ENCODE measurements around the gene PAIP2. TPM values are rescaled to one million over a fixed set of nuclear protein-coding genes. Genes with fewer than 3 reads are reported as not detected.

The PAIP2 gene
- total RNA-seq, 1 donor from 2014 or later: 148 TPM

DNA sequence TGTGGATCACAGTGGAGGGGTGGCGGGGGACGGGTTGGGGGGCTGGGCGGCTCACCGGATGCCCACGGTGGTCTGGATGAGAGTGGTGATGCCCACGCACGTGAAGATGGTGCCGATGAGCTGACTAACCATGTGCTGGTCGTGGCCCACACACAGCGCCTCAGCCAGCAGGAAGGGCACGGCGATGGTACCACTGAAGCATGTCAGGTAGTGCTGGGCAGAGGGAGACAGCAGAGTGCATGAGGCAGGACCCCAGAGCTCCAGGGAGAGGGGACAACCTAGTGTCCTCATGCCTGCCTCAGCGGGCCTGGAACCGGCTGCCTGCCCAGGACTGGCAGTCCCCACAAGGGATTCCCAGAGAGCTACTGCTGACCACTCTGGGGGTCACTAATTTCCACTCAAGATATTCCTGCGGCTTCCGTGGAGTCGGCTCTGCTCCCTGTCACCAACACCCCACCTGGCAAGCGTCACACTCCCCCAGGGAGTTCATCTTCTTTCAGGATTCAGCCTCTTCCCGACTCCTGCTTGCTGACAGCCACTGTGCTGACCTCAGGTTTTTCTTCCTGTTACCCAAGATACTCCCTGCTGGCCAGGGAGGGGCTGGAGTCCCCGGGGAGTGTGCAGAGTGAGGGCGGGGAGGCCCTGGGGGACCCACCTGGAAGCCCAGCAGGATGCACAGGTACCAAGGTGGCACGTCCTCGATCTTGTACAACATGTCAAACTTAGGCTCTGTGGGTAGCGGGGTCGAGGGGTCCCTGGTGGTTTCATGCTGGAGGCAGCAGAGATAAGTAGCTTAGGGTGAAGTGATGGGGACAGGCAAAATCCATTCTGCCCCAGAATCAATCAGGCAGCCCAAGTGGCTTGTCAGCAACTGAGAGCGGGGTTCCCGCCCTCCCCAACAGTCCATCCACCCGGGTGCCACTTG lies 40.4 kb downstream of the PAIP2 start:
- no peak overlapping the region for H3K27ac ChIP-seq (replicated peaks)
- H3K4me3 ChIP-seq: no peak overlapping the region
- no peaks in the 10 kb centered on the region for H3K36me3 ChIP-seq
- H3K27me3 ChIP-seq (ENCODE audit: low read depth): no peaks in the 10 kb centered on the region
- no peaks in the 10 kb centered on the region for H3K9me3 ChIP-seq (replicated peaks)
- TF ChIP-seq, protein P1, sequence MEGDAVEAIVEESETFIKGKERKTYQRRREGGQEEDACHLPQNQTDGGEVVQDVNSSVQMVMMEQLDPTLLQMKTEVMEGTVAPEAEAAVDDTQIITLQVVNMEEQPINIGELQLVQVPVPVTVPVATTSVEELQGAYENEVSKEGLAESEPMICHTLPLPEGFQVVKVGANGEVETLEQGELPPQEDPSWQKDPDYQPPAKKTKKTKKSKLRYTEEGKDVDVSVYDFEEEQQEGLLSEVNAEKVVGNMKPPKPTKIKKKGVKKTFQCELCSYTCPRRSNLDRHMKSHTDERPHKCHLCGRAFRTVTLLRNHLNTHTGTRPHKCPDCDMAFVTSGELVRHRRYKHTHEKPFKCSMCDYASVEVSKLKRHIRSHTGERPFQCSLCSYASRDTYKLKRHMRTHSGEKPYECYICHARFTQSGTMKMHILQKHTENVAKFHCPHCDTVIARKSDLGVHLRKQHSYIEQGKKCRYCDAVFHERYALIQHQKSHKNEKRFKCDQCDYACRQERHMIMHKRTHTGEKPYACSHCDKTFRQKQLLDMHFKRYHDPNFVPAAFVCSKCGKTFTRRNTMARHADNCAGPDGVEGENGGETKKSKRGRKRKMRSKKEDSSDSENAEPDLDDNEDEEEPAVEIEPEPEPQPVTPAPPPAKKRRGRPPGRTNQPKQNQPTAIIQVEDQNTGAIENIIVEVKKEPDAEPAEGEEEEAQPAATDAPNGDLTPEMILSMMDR (IDR thresholded peaks at IDR 0.05; ENCODE audit: borderline replicate concordance): no peak
- no peak for DNase-seq
- intact Hi-C loops (cut with micrococcal nuclease): no loop called here
- peaks cover 20% of the 10 kb centered on the region for H3K4me1 ChIP-seq

DNA sequence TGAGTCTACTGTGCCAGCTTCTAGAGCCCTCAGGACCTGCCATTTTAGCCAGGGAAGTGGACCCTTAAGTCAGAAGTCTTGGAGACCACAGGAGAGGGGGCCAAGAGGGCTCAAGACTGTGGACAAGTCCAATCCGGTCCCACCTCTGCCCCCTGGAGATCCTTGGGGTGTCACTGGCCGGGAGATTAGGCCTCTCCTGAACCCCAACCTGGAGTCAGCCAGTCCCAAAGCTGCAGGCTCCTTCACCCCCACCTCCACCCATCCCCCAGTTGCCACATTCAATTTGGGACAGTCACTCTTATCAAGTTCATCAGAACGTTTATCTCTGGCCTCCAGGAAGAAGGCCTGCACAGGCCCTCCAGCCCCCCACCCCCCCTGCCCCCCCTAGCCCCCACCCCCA lies 41.2 kb downstream of the PAIP2 start:
- TF ChIP-seq, protein P1 (IDR thresholded peaks at IDR 0.05; ENCODE audit: borderline replicate concordance): no peak
- no peak overlapping the region for H3K4me3 ChIP-seq
- no peaks in the 10 kb centered on the region for H3K27me3 ChIP-seq (ENCODE audit: low read depth)
- H3K27ac ChIP-seq (replicated peaks): no peak overlapping the region
- DNase-seq: no peak
- H3K9me3 ChIP-seq (replicated peaks): no peaks in the 10 kb centered on the region
- intact Hi-C loops (cut with micrococcal nuclease): no loop called here
- H3K4me1 ChIP-seq: peaks cover 24% of the 10 kb centered on the region
- no peaks in the 10 kb centered on the region for H3K36me3 ChIP-seq

DNA sequence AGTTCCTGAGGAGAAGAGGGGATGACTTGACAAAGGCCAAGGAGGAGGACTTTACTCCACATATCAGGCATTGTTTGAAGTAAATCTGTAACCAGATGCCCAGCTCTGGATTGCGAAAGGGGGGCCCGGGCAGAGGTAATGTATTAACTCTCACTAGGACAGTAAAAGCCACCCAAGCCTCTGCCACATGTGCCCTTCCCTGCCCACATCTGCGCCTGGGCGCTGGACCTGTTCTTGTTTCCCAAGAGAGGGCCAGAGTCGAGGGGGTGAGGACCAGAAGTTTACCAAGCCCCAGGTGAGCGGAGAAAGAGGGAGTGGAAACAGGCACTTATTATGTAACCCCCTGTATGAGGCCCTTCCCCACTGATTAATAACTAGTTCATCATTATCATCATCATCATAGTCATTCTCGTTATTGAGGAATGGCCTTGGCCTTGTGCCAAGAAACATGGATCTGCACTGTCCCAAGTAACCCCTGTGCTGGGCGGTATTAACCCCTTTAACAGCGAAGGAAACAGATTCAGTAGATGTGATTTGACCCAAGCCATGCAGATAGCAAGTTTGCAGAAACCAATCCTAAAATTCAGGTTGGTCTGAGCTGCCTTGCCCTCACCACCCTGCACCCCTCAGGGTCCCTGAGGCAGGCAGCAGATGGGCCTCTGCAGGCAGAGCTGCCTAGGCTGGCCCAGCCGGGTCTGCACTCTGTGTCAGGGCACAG lies 41.8 kb downstream of the PAIP2 start, which contains the start of gene SLC23A1:
TSS of gene SLC23A1 (minus strand) at position 23 of the 718 bp plus-strand sequence. CDS start 44 bp downstream, outside the sequence.
- intact Hi-C loops (cut with micrococcal nuclease): no loop called here
- no peaks in the 10 kb centered on the region for H3K9me3 ChIP-seq (replicated peaks)
- H3K4me1 ChIP-seq: peaks cover 30% of the 10 kb centered on the region
- no peak within 1 kb of the TSS for H3K27ac ChIP-seq (replicated peaks)
- no peak within 1 kb of the TSS for H3K4me3 ChIP-seq
- no peaks in the 10 kb centered on the region for H3K27me3 ChIP-seq (ENCODE audit: low read depth)
- TF ChIP-seq, protein P1 (IDR thresholded peaks at IDR 0.05; ENCODE audit: borderline replicate concordance): no peak
- H3K36me3 ChIP-seq: no peaks in the 10 kb centered on the region
- DNase-seq: no peak

DNA sequence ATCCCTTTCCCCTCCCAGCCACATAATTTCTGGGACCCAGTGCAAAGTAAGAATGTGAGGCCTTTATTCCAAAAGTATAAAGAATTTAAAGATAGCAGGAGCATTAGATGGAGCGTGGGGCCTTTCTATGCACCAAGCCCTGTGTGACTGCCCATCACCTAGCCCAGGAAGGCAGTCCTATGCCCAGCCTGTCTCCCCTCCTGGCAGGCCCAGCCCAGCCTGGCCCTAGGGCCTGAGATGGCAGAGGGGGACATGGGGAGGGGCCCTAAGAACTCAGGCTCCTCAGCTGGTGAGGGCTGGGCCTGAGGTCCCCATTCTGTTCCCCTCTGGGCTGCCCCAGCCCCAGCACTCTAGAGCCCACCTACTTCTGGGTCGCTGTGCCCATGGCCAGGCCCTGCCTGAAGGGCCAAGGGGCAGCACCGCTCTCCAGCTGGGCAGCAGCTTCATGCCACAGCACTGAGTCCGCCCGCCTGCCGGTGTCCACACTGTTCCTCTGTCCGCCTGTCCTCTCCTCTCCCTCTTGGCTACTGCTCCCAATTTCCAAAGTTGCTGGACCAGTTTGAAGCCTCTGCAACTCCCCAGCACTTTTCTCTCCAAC lies 42.4 kb downstream of the PAIP2 start:
- DNase-seq: no peak
- Histone ChIP-seq H3K27me3 (ENCODE audit: low read depth) (no peaks in the 10 kb centered on the region), H3K27ac (replicated peaks) (no peak overlapping the region), H3K4me1 (peaks cover 37% of the 10 kb centered on the region), H3K9me3 (replicated peaks) (no peaks in the 10 kb centered on the region), H3K36me3 (no peaks in the 10 kb centered on the region), H3K4me3 (no peak overlapping the region)
- TF ChIP-seq, protein P1 (IDR thresholded peaks at IDR 0.05; ENCODE audit: borderline replicate concordance): no peak
- intact Hi-C loops (cut with micrococcal nuclease): no loop called here

DNA sequence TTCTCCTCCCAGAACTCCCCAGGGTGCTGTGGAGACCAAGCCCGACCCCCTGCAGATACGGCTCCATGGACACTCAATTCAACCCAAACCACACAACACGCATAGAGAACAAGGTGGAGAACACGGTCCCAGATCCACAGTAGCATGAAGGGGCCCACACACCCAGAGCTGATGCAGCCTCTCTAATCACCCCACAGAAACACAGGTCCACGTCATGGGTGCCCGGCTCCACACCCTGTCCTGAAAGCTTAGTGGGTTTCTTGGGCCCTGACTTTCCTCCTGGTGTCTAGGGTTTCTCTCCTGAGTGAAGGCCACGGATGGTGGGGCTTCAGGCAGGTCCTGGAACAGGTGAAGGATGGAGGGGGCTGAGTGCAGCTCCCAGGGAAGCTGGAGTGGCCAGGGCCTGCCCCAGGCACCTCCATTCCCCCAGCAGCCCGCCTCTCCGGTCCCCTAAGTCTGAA lies 43.0 kb downstream of the PAIP2 start:
- H3K4me1 ChIP-seq: peaks cover 37% of the 10 kb centered on the region
- TF ChIP-seq, protein P1 (IDR thresholded peaks at IDR 0.05; ENCODE audit: borderline replicate concordance): no peak
- H3K4me3 ChIP-seq: peak overlapping the region; percentile 62
- no peaks in the 10 kb centered on the region for H3K36me3 ChIP-seq
- H3K27ac ChIP-seq (replicated peaks): peak overlapping the region; percentile 80
- no peak for DNase-seq
- intact Hi-C loops (cut with micrococcal nuclease): no loop called here
- no peaks in the 10 kb centered on the region for H3K27me3 ChIP-seq (ENCODE audit: low read depth)
- H3K9me3 ChIP-seq (replicated peaks): no peaks in the 10 kb centered on the region
